Measurements from ENCODE around the gene RYR3. TPM values are rescaled to one million over a fixed set of nuclear protein-coding genes. Genes with fewer than 3 reads are reported as not detected.

RYR3 gene
- not detected for total RNA-seq

GRCh38 chr15:33310481-33311311, at the start of gene RYR3:
Gene RYR3 (plus strand): TSS chr15:33310967. CDS start chr15:33311046, 79 bp downstream.
- intact Hi-C loops (cut with DNase I, micrococcal nuclease) = no loop called here
- H3K4me3 Mint-ChIP-seq = no peak within 1 kb of the TSS
- H3K27ac Mint-ChIP-seq = no peak within 1 kb of the TSS
- CTCF ChIA-PET = interaction anchor here (0.8 kb wide), 1 partner anchor 19 kb away, joined by 3 read pairs; no protein-coding TSS in a partner anchor
- no peaks in the 10 kb centered on the region for H3K4me1 Mint-ChIP-seq
- no peaks in the 10 kb centered on the region for H3K9me3 Mint-ChIP-seq (ENCODE audit: low read depth)
- ATAC-seq (peak; percentile 12), DNase-seq (peak; percentile 11)
- H3K36me3 Mint-ChIP-seq (ENCODE audit: low read depth) = no peaks in the 10 kb centered on the region
- peaks cover 40% of the 10 kb centered on the region for H3K27me3 Mint-ChIP-seq
- POLR2A ChIA-PET = no interaction called here

- no peaks in the 10 kb centered on the region for H3K27me3 Mint-ChIP-seq
- POLR2A ChIA-PET = no interaction called here
These were observed 48.5 kb upstream of the RYR3 start for GRCh38 chr15:33262306-33262705.

GRCh38 chr15:33277689-33278088, 33.1 kb upstream of the RYR3 start:
- DNase-seq = no peak
- Mint-ChIP-seq H3K27ac (no peak overlapping the region), H3K9me3 (ENCODE audit: low read depth) (peaks cover 3% of the 10 kb centered on the region), H3K27me3 (peaks cover 13% of the 10 kb centered on the region), H3K4me1 (no peaks in the 10 kb centered on the region), H3K4me3 (no peak overlapping the region), H3K36me3 (ENCODE audit: low read depth) (no peaks in the 10 kb centered on the region)
- CTCF ChIA-PET = interaction anchor here (1.3 to 1.7 kb wide), 2 partner anchors 9 to 15 kb away, joined by 4 to 7 read pairs; no protein-coding TSS in a partner anchor
- intact Hi-C loops (cut with DNase I, micrococcal nuclease) = no loop called here
- POLR2A ChIA-PET = no interaction called here
- ATAC-seq = no peak

More at GRCh38 chr15:33262306-33262705, 48.5 kb upstream of the RYR3 start:
- Mint-ChIP-seq H3K36me3 (ENCODE audit: low read depth) (no peaks in the 10 kb centered on the region), H3K4me1 (no peaks in the 10 kb centered on the region), H3K4me3 (no peak overlapping the region), H3K9me3 (ENCODE audit: low read depth) (no peaks in the 10 kb centered on the region), H3K27ac (no peak overlapping the region)
- no peak for DNase-seq
- CTCF ChIA-PET = no interaction called here
- no peak for ATAC-seq
- intact Hi-C loops (cut with DNase I, micrococcal nuclease) = no loop called here

- intact Hi-C loops (cut with DNase I, micrococcal nuclease) = no loop called here
- no peak overlapping the region for H3K27ac Mint-ChIP-seq
- ATAC-seq (no peak), DNase-seq (no peak)
- no peaks in the 10 kb centered on the region for H3K4me1 Mint-ChIP-seq
- ChIA-PET POLR2A (no interaction called here), CTCF (interaction anchor here (1.7 kb wide), 1 partner anchor 14 kb away, joined by 7 read pairs; no protein-coding TSS in a partner anchor)
- H3K4me3 Mint-ChIP-seq = no peak overlapping the region
- peaks cover 12% of the 10 kb centered on the region for H3K27me3 Mint-ChIP-seq
- no peaks in the 10 kb centered on the region for H3K36me3 Mint-ChIP-seq (ENCODE audit: low read depth)
- H3K9me3 Mint-ChIP-seq (ENCODE audit: low read depth) = peaks cover 2% of the 10 kb centered on the region
These were observed 31.8 kb upstream of the RYR3 start for GRCh38 chr15:33278816-33279612.

- intact Hi-C loops (cut with DNase I, micrococcal nuclease) = no loop called here
- Mint-ChIP-seq H3K27ac (no peak overlapping the region), H3K4me1 (no peaks in the 10 kb centered on the region), H3K36me3 (ENCODE audit: low read depth) (no peaks in the 10 kb centered on the region), H3K27me3 (peaks cover 9% of the 10 kb centered on the region), H3K9me3 (ENCODE audit: low read depth) (no peaks in the 10 kb centered on the region), H3K4me3 (no peak overlapping the region)
- ChIA-PET POLR2A (no interaction called here), CTCF (no interaction called here)
- DNase-seq (no peak), ATAC-seq (no peak)
These were observed 31.1 kb upstream of the RYR3 start for GRCh38 chr15:33279613-33280205.

GRCh38 chr15:33282226-33283020, 28.3 kb upstream of the RYR3 start:
- ChIA-PET CTCF (interaction anchor here (0.7 to 1.3 kb wide), 2 partner anchors 56 to 196 kb away, joined by 3 to 4 read pairs; no protein-coding TSS in a partner anchor), POLR2A (no interaction called here)
- Mint-ChIP-seq H3K27me3 (no peaks in the 10 kb centered on the region), H3K4me1 (no peaks in the 10 kb centered on the region), H3K4me3 (no peak overlapping the region), H3K36me3 (ENCODE audit: low read depth) (no peaks in the 10 kb centered on the region), H3K9me3 (ENCODE audit: low read depth) (no peaks in the 10 kb centered on the region), H3K27ac (no peak overlapping the region)
- ATAC-seq (no peak), DNase-seq (no peak)
- intact Hi-C loops (cut with DNase I, micrococcal nuclease) = no loop called here

GRCh38 chr15:33283576-33283975, 27.2 kb upstream of the RYR3 start:
- no peaks in the 10 kb centered on the region for H3K27me3 Mint-ChIP-seq
- ChIA-PET POLR2A (no interaction called here), CTCF (interaction anchor here (1.3 kb wide), 1 partner anchor 9 kb away, joined by 5 read pairs; no protein-coding TSS in a partner anchor)
- no peaks in the 10 kb centered on the region for H3K4me1 Mint-ChIP-seq
- ATAC-seq (no peak), DNase-seq (no peak)
- intact Hi-C loops (cut with DNase I, micrococcal nuclease) = no loop called here
- no peaks in the 10 kb centered on the region for H3K36me3 Mint-ChIP-seq (ENCODE audit: low read depth)
- H3K4me3 Mint-ChIP-seq = no peak overlapping the region
- H3K27ac Mint-ChIP-seq = no peak overlapping the region
- no peaks in the 10 kb centered on the region for H3K9me3 Mint-ChIP-seq (ENCODE audit: low read depth)

- DNase-seq (no peak), ATAC-seq (no peak)
- Mint-ChIP-seq H3K36me3 (ENCODE audit: low read depth) (no peaks in the 10 kb centered on the region), H3K4me1 (no peaks in the 10 kb centered on the region), H3K27ac (no peak overlapping the region), H3K27me3 (no peaks in the 10 kb centered on the region), H3K9me3 (ENCODE audit: low read depth) (no peaks in the 10 kb centered on the region), H3K4me3 (no peak overlapping the region)
- POLR2A ChIA-PET = no interaction called here
- CTCF ChIA-PET = interaction anchor here (1.3 kb wide), 1 partner anchor 9 kb away, joined by 5 read pairs; no protein-coding TSS in a partner anchor
- intact Hi-C loops (cut with DNase I, micrococcal nuclease) = loop anchor here in 1 of 2 experiments (2.0 kb wide), 1 partner anchor 20 kb away; no protein-coding TSS in a partner anchor
These were observed 26.4 kb upstream of the RYR3 start for GRCh38 chr15:33284336-33284735.

GRCh38 chr15:33292717-33293307, 18.0 kb upstream of the RYR3 start:
- ATAC-seq (no peak), DNase-seq (peak; percentile 77)
- CTCF ChIA-PET = interaction anchor here (0.6 to 4.8 kb wide), 26 partner anchors 9 to 544 kb away, joined by 3 to 43 read pairs (median 3); no protein-coding TSS in a partner anchor
- POLR2A ChIA-PET = interaction anchor here (0.5 kb wide), 1 partner anchor 219 kb away, joined by 8 read pairs; no protein-coding TSS in a partner anchor
- no peak overlapping the region for H3K27ac Mint-ChIP-seq
- no peaks in the 10 kb centered on the region for H3K27me3 Mint-ChIP-seq
- no peaks in the 10 kb centered on the region for H3K4me1 Mint-ChIP-seq
- no peaks in the 10 kb centered on the region for H3K36me3 Mint-ChIP-seq (ENCODE audit: low read depth)
- intact Hi-C loops (cut with DNase I, micrococcal nuclease) = loop anchor here (1.0 to 5.0 kb wide), 4 partner anchors 206 to 436 kb away; no protein-coding TSS in a partner anchor
- H3K9me3 Mint-ChIP-seq (ENCODE audit: low read depth) = no peaks in the 10 kb centered on the region
- H3K4me3 Mint-ChIP-seq = no peak overlapping the region

- H3K9me3 Mint-ChIP-seq (ENCODE audit: low read depth) = no peaks in the 10 kb centered on the region
- intact Hi-C loops (cut with DNase I, micrococcal nuclease) = loop anchor here in 1 of 2 experiments (2.0 to 5.0 kb wide), 3 partner anchors 207 to 435 kb away; no protein-coding TSS in a partner anchor
- POLR2A ChIA-PET = no interaction called here
- DNase-seq = no peak
- CTCF ChIA-PET = interaction anchor here (0.6 to 4.8 kb wide), 9 partner anchors 10 to 445 kb away, joined by 3 to 43 read pairs (median 5); no protein-coding TSS in a partner anchor
- no peaks in the 10 kb centered on the region for H3K36me3 Mint-ChIP-seq (ENCODE audit: low read depth)
- no peak overlapping the region for H3K4me3 Mint-ChIP-seq
- no peaks in the 10 kb centered on the region for H3K4me1 Mint-ChIP-seq
- ATAC-seq = no peak
- no peaks in the 10 kb centered on the region for H3K27me3 Mint-ChIP-seq
- H3K27ac Mint-ChIP-seq = no peak overlapping the region
These were observed 16.9 kb upstream of the RYR3 start for GRCh38 chr15:33293713-33294334.

All from activated CD4-positive, alpha-beta T cell treated with anti-CD3 and anti-CD28 coated beads for 36 hours (primary cell).